SH-SY5Y (cell line): ENCODE results near the gene IL10RA.

ENCODE experiments used
- GATA2 ChIP-seq: IDR thresholded peaks from 2 replicates; pipeline ENCODE4 v1.6.1; 2011; ENCODE audit warnings: mild to moderate bottlenecking, low read depth, low read length
- GATA3 ChIP-seq: IDR thresholded peaks from 2 replicates; pipeline ENCODE4 v1.6.1; 2011; ENCODE audit warnings: low read depth, mild to moderate bottlenecking, low read length, moderate library complexity

The IL10RA gene

DNA sequence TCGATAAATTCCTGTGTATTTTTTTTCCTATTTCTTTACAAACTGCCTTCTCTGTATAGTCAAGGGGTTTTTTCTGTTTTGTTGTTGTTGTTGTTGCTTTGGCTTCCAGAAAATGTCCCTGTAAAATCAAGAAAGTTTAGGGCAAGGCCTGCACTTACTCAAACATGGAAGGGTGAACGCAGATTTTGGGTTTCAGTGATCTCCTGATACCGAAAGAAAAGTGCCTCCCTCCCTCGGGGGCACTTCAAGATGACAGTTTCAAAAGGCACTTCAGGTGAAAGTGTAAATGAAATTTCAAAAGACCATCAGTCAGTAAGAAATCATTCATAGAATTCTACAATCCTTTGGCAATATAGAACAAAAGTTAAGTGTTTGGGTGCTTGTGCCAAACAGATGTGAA lies 47.2 kb downstream of the IL10RA start:
- no peak for TF ChIP-seq GATA2
- no peak for TF ChIP-seq GATA3

DNA sequence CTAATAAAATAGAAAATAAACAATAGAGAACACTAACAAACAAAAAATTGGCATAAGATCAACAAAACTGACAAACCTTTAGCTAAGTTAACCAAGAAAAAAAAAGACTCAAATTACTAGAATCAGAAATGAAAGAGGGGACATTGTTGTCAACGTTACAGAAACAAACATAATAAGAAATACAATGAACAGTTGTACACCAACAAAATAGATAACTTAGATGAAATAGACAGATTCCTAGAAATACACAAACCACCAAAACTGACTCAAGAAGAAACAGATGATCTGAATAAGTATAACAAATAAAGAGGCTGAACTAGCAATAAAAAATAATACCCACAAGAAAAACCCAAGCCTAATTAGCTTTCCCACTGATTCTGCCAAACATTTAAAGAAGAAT lies 55.9 kb downstream of the IL10RA start:
- no peak for TF ChIP-seq GATA2
- no peak for TF ChIP-seq GATA3

DNA sequence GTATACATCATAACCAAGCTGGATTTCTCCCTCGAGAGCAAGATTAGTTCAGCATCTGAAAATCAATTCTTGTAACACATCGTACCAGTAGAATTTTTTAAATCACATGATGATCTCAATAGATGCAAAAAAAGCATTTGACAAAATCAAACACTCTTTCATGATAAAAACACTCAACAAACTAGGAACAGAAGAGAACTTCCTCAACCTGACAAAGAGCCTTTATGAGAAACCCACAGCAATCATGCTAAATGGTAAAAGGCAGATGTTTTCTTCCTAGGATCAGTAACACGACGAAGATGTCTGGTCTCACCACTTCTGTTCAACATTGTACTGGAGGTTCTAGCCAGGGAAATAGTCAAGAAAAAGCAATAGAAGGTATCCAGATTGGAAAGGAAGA lies 56.6 kb downstream of the IL10RA start:
- TF ChIP-seq GATA2: no peak
- no peak for TF ChIP-seq GATA3

DNA sequence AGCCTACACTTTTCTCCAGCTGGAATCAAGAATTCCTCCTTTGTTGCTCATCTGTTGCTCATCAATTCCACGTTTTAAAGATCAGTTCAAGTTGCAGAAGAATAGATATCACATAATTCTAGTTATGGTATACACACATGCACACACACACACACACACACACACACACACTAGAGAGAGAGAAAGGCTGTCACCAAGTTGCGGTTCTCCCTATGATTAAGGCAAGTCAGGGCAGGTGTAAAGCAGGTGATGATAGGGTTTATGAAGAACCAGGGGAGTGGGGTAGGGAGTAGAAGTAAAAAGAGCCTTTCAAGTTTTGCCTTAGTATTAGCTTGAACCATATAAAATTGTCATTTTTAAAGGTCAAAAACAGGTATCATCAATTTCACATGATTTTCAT lies 59.0 kb downstream of the IL10RA start:
- TF ChIP-seq GATA3 (no peak), GATA2 (no peak)

DNA sequence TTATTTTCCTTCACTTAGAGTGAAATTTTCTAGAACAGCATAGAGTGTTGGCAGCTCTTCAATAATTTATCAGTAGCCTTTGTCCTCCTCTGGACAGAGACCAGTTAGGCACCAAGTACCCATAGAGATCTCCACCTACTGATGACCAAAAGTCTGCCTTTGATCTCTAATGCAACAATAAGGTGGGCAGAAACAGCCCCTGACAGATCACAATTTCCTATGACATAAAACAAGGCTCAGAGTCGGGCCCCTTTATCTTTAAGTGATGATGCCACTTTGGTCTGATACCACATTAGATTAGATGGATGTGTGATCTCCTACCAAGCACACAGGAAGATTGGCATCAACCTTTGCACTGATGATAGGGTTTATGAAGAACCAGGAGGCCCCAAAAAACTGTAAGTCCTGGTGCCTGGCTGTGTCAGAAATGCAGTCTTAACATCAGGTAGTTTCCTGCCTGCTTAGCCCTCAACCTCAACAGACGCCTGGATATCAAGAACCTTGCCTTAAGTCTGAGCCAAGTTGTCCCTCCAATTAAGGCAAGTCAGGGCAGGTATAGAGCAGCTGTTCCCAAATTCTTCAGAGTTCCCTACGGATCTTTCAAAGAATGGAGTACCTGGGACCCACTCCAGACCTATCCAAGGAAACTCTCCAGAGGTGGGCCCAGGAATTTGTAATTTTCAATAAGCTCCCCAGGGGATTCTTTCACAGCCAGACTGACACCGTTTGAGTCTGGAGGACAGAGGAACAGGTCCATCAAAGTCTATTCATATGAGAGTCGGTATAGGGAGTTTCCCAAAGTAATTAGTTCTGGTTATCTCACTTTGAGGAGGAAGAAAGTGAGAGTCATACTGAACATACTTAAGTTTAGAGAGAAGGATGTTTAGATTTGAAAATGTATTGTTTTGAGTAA lies 60.1 kb downstream of the IL10RA start:
- TF ChIP-seq GATA3 (no peak), GATA2 (no peak)

DNA sequence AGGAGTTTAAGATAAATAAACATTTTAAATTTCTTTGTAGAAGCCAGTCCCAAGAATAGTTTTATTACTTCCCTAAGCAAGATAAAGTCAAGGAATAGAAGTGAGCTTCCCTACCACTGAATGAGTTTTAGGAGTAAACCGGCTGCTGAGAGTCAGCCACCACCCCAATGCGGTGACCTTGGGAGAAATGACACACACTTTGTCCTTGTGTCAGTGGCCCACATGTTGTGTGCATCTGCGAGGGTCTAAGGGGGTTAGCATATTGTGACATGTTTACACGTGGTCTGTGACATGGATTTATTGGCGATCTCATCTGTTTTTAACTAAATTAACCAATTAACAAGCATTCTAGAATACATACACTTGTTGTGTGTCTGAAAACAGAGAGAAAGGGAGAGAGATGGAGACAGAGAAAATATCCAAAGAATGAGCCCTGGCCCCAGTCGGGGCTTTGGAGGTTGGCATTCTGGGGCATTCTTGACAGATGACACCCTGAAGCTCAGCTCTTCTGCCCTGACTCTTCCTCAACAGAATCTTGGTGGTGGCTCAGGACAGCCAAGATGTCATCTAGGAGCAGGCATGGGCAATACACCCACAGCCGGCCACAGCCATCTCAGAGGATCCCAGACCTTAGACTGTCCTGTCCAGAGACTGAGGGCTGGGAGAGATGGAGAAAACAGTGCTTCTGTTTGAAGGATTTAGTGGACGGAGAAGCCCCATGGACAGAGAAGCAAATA lies 60.9 kb downstream of the IL10RA start:
- no peak for TF ChIP-seq GATA3
- TF ChIP-seq GATA2: no peak

DNA sequence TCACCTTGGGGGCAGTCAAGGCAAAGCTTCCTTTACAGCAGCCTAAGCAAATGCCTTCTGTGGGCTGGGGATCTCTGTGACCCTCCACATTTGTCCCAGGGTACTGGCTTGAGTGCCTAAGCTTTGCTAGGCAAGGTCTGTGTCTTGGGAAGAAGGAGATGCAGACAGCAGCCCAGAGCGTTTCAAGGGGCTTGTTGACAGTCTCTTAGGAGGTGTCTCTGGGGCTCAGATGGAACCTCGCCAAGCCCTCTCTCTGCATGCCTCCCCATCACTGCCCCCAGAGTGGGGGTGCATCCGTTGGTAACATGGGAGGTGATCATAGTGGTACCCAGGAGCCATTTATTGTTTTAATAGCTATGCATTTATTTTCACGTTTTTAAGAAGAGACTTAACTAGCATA lies 61.6 kb downstream of the IL10RA start:
- TF ChIP-seq GATA3 (no peak), GATA2 (no peak)

DNA sequence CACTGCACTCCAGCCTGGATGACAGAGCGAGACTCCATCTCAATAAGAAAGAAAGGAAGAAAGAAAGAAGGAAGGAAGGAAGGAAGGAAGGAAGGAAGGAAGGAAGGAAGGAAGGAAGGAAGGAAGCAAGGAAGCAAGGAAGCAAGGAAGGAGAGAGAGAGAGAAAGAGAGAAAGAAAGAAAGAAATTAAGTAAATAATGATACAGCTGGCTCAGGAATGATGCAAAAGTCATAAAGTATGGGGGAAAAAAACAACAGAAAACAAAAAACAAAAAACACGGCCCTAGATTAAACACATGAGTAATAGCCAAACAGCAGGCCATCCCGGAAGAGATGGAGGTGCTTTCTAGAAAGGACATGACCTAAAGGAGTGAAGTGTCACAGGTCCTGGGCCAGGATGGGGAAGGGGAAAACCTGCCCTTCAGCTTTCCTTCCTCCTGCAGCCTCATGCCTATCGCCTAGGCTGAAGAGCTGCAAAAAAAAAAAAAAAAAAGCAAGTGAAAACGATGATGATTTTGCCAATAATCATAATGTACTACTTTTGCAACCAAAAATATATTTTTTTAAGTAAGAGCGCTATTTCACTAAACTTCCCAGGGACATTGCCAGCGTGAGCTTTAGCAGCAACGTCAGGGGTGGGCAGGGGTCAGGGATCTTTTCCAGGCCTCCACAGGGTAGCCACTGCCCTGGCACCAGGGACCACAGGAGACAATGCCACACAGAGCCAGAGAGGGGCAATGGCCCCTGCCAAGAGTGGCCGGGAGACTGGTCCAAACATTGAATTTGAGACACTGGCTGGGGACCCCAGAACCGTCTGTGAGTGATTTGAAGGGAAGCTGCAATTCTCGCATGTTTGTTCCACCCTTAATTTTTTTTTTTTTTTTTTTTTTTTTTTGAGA lies 62.5 kb downstream of the IL10RA start:
- no peak for TF ChIP-seq GATA3
- TF ChIP-seq GATA2: no peak

DNA sequence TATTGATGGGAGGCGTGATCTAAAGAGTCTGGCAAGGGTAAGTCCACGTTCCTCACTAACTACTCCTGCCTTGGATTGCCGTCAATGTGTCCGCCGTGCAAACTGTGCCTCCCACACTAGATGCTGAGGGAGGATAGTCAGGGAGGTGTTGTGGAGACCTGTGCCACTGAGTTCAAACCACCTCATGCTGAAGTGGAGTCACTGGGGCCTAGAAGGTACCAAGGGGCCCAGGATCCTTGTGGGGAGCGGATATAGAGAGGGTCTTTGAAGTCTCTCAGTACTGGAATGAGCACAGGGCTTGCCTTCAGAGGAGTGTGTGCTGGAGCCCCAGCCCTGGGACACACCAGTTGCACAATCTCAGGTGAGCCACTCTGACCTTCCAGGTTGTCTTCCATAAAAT lies 63.6 kb downstream of the IL10RA start:
- TF ChIP-seq GATA3 (no peak), GATA2 (no peak)

DNA sequence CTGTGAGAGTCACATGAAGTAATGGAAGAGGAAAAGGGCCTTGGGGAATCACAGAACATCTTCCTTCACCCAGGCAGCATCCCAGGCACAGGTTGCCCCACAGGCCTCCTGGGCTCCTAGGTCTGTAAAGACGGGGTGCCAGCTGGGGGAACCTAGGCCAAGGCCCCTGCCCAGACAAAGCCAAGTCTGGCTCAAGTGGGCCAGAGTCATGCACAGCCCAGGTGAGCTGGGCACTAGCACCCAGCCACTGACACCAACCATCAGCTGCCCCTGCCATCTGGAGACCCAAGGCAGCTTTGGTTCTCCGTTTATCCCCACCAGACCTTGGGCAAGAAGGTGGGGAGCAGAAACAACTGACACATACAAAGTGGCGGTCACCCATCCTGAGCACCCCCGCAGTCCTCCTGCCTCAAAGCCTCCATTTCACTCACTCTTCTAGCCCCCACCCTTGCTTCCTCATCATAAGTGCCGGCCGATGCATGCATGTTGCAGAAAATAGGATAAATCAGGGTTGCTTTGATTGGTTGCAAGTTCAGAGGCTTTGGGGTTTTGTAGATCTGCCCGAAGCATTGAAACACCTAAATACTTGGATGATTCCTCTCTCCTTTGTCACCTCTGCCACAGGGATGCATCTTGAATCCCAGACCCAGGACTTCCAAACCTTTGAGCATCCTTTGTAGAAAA lies 64.2 kb downstream of the IL10RA start:
- TF ChIP-seq GATA2 (no peak), GATA3 (no peak)
